Astrocyte of the cerebellum (primary cell): ENCODE data around the gene FPGS.

Experiments used
- DNase-seq: peaks from one replicate; pipeline ENCODE4 v3.0.0-alpha.2; 2011; ENCODE audit warnings: low read depth
- H3K4me3 ChIP-seq: 2 replicates; pipeline ENCODE4 v1.5.1; 2011; ENCODE audit warnings: mild to moderate bottlenecking, low read depth, low read length, moderate library complexity
- in situ Hi-C: cut with HindIII; loops from 2 replicates; pipeline ENCODE4 v1.10.0; 2017; ENCODE audit warnings: low sequenced_read_pairs
- TF ChIP-seq, protein P1 (sequence below): IDR thresholded peaks from 2 replicates; pipeline ENCODE4 v1.5.1; 2012; ENCODE audit warnings: low read length, low read depth, moderate library complexity, mild to moderate bottlenecking; ENCODE audit errors: missing control alignments

The FPGS gene

DNA sequence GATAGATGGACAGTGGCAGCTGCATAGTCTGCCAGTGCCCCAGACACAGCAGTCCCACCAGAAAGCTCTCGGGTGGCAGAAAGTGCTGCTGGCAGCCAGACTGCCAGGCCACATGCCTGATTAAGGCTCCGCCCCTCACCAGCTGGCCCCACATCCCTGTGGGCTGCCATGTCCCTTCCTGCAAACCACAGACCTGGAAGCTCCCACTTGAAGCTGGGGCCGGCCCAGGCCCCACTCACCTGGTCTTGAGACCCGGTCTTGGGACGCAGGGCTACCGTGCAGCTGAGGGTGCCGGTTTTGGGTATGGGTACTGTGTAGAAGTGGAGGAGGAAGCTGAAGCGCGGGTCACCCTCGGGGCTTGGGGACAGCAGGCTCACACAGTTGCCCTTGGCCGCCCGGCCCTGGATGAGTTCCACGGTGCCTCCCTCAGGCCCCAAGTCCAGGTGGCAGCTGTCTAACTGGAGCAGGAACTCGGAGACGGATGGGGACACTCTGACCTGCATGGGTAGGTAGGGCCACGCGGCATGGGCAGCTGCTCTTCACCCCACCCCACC, 15.3 kb downstream of the FPGS start:
- DNase-seq: no peak
- in situ Hi-C loops: no loop called here
- TF ChIP-seq, protein P1, sequence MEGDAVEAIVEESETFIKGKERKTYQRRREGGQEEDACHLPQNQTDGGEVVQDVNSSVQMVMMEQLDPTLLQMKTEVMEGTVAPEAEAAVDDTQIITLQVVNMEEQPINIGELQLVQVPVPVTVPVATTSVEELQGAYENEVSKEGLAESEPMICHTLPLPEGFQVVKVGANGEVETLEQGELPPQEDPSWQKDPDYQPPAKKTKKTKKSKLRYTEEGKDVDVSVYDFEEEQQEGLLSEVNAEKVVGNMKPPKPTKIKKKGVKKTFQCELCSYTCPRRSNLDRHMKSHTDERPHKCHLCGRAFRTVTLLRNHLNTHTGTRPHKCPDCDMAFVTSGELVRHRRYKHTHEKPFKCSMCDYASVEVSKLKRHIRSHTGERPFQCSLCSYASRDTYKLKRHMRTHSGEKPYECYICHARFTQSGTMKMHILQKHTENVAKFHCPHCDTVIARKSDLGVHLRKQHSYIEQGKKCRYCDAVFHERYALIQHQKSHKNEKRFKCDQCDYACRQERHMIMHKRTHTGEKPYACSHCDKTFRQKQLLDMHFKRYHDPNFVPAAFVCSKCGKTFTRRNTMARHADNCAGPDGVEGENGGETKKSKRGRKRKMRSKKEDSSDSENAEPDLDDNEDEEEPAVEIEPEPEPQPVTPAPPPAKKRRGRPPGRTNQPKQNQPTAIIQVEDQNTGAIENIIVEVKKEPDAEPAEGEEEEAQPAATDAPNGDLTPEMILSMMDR: no peak
- no peak overlapping the region for H3K4me3 ChIP-seq

DNA sequence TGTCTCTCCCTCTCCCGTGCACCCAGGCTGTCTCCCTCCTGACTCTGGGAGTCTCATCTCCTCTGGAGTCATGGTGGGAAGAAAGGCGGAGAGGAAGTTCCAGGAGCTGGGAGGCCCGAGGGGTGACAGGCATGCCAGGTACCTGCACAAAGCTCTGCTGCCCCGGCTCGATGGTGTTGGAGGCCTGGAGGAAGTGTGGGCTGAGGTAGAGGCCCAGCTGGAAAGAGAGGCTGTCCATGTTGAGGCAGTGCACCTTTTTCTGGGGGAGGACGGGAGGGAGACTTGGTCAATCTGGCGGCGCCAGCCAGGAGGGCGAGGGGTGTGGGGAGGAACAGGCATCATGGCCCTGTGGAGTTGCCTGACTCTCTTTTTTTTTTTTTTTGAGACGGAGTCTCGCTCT, 15.9 kb downstream of the FPGS start:
- no peak for DNase-seq
- in situ Hi-C loops: no loop called here
- no peak overlapping the region for H3K4me3 ChIP-seq
- TF ChIP-seq, protein P1: no peak

DNA sequence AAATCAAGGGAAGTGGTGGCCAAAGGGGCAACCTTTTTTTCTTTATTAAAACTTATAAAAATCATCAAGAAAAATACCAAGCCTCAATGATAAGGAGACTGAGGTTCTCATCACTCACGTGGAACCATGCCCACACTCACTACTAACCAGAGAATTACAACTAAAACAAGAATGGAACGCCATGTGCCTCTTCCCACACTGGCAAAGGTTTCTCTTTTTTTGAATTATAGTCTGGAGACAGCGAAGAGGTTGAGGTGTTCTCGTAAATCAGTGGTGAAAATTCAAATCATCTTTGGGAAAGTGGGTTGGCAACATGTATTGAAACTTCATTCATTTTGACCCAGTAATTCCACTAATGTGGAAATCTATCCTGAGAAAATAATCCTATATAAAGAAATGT, 19.4 kb downstream of the FPGS start:
- in situ Hi-C loops: no loop called here
- TF ChIP-seq, protein P1: no peak
- H3K4me3 ChIP-seq: no peak overlapping the region
- DNase-seq: no peak

DNA sequence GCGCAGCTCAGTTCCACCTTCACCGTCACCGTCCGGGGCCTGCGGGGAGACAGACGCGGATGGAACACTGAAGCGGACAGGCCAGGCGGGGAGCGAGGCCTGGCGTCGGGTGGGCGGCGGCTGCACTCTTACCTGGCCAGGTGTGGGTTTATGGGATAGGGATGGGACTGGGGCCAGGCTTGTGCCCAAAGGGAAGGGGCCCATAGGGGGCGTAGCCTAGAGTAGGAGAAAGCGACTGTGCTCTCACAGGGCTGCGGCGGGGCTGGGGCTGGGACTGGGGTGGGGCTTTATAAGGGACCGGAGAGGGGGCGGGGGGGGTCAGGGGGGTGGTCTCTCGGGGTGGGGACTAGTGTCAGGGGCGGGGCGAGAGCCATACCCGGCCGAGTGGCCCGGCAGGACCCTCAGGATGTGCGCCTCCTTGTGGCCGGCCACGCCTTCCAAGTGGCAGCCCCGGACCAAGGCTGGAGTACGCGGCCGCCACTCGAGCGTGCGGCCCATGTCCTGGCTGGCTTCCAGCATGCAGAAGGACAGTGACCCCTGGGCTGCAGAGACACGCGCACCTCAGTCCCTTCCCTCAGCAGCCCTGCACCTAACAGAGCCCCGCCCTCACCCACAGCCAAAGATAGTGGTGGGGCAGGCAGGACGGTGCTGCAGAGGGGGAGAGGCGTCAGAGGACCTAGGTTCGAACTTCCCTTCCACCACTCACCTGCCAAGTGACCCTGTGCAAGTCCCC, 22.8 kb downstream of the FPGS start:
- no peak overlapping the region for H3K4me3 ChIP-seq
- in situ Hi-C loops: no loop called here
- DNase-seq: no peak
- TF ChIP-seq, protein P1: peak; percentile 40

DNA sequence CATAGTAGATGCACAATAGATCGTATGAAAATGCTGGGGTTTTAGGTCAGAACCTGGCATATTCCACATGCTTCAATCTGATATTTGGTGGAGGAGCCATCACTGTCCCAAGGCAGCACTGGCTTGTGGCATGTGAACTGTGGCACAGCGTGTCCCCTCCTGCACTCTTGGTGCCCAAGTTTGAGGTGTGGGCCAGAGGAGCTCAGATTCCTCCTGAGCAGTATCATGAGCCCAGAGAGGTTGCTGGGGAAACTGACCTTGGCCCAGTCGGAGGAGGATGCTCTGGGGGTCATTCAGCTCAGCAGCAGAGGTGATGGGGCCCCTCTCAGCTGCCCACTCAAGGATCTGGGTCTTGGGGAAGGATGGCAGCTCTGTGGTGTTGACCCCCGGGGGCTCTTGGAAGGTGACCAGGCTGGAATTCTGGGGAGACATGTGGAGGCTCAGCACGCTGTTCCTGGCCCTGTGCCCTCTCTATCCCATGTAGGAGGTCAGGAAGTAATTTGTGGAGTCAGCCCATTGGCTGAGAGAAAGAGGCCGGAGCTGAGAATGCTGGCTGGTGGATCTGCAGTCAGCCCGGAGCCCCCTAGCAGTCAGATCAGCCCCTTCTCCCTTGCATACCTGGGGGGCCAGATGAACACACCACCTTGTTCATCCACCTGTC, 23.7 kb downstream of the FPGS start:
- no peak overlapping the region for H3K4me3 ChIP-seq
- no peak for DNase-seq
- in situ Hi-C loops: no loop called here
- TF ChIP-seq, protein P1: no peak

DNA sequence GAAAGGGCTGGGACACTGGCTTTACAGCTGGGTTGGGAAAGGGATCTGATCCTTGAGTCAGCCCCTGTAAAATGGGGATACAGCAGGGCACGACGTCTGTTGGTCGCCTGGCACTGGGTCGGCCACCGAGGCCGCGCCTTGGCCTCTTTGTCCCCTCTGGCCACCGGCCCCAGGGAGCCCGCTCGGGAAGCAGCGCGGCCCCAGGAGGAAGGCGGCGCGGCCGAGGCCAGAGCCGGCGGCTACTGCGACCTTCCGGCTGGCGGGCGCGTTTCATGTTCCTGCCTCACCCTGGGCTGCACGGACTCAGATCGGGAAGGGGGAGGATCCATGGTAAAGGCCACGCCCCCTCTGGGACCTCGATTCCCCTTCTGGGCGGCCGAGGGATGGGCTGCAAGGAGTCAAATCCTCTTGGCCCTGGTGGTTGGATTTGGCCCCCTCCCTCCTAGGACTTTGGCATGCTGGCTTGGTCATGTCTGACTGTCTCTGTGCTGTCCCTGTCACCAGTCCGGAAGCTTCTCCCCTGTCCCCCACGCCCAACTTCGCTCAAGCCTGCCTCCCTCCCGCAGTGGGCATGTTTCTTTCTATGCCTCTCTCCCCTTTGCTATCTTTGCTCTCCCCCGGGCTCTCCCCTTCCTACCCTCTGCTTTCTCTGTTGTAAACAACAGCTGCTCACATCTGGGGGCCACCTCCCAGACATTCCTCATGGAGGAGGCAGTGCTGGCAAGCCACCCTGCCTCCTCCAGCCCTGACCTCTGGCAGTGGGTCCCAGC, 25.8 kb downstream of the FPGS start:
- DNase-seq: no peak
- in situ Hi-C loops: no loop called here
- H3K4me3 ChIP-seq: no peak overlapping the region
- TF ChIP-seq, protein P1: no peak
